OCI-M2 (cell line): ENCODE measurements around the gene TPCN2.

ENCODE experiments used
- DNase-seq: peaks from one replicate; lab custom pipeline; 2025; ENCODE audit not compliant: unreplicated experiment; lab: John Stamatoyannopoulos, UW

TPCN2 gene

DNA sequence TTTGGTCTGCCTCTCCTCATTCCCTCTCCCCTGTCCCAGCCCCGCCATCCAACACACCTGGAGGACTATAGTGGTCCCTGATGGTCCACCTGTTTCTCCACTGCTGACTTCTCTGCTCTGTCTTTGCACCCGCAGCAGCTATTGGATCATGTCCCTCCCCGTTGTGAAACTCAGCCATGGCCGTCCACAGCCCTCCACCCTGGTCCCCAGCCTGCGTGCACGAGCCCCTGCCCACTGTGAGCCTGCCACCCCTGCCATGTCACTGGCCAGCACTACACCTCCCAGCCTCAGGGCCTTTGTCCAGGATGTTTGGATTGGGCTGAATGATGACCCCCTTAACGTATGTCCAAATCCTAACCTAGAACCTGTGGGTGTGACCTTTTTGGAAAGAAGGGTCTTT, 59.3 kb downstream of the TPCN2 start:
- DNase-seq = no peak

DNA sequence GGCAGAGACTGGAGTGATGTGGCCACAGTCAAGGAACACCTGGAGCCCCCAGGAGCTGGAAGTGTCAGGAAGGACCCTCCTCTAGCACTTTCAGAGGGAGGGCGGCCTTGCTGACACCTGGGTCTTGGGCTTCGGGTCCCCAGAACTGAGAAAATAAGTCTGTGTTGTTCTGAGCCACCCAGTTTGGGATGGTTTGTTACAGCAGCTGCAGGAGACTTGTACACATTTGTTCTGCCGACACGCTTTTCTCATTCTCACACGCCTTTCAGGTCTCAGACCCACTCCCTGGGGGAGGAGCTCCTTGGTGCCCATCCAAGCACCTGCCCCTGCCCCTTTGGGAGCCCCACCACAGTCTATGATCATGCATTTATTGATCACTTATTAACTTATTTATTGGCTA, 59.8 kb downstream of the TPCN2 start:
- no peak for DNase-seq

DNA sequence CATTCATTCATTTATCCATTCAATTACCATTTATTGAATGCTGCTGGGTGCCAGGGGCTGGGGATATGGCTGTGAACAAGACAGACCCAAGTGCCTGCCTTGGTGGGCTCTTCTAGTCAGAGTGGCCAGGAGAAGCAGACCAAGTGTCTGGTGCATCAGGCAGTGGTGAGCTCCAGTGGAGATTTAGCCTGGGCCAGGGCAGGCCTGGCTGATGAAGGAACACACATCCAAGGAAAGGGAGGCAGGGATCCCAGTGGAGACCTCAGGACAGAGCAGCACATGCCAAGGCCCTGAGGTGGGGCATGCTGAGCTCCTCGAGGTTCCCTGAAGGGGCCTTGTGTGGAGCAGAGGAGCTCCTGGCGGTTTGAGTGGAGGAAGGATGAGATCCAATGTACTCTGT, 60.4 kb downstream of the TPCN2 start:
- no peak for DNase-seq

DNA sequence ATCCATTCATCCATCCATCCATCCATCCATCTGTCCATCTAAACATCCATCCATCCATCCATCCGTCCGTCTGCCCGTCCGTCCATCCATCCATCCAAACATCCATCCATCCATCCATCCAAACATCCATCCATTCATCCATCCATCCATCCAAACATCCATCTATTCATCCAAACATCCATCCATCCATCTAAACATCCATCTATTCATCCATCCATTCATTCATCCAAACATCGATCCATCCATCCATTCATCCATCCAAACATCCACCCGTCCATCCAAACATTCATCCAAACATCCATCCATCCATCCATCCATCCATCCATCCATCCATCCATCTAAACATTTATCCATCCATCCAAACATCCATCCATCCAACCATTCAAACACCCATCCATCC, 61.7 kb downstream of the TPCN2 start:
- DNase-seq = no peak

DNA sequence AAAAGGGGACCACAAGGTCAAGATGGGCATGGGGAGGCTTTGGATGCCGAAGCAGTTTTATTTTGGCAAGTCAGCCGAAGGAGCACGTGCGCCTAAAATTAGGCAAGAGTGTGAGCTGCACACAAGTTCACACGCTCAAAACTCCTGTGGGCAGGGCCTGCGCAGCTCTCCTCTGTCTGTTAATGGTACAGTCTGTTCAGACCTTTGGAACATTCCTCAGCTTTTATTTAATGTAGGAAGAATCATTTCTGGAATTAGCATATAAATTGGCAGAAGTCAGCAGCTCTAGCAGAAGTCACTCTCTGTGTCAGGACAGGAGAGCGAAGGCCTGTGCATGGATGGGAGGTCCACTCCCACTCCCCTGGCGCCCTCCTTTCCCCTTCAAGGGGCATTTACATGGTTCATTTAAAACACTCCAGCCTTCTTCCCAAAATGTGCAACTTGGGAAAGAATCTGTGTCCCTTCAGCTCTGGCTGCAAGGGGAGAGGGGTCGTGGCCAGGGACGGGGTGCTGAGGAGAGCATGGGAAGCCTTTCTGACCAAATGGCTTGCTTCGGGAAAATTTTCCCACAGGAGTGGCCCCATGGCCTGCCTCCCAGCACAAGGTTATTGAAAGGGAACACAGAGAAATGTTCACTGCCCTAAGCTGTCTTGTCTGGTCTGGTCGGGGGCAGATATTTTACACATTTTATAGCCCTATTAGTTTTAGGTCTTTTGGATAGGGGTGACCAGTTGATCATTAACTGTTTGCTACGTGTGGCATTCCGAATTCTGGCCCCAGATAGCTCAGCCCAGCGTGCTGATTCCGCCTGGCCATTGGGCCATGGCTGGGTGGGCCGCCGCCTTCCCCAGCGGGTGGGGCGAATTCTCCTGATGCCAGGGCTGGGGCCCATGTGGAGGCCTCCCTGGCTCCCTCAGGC, 63.2 kb downstream of the TPCN2 start:
- no peak for DNase-seq

DNA sequence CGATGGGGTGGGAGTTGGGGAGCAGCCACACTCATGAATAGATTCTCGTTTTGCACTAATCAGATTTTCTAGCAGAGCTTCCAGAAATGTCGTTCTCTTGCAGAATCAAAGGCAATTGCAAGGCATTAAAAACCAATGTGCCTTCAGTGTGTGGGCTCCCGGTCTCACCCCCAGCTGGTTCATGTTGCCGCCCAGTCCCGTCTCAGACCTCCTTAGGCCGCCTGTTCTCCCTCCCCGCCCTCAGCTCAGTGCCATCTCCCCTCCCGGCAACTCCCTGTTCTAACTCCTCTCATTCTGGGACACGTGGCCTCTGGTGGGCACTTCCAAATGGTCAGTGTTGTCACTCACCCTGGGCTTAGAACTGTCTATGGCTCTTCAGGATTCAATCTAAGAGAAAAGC, 64.5 kb downstream of the TPCN2 start:
- DNase-seq = no peak

DNA sequence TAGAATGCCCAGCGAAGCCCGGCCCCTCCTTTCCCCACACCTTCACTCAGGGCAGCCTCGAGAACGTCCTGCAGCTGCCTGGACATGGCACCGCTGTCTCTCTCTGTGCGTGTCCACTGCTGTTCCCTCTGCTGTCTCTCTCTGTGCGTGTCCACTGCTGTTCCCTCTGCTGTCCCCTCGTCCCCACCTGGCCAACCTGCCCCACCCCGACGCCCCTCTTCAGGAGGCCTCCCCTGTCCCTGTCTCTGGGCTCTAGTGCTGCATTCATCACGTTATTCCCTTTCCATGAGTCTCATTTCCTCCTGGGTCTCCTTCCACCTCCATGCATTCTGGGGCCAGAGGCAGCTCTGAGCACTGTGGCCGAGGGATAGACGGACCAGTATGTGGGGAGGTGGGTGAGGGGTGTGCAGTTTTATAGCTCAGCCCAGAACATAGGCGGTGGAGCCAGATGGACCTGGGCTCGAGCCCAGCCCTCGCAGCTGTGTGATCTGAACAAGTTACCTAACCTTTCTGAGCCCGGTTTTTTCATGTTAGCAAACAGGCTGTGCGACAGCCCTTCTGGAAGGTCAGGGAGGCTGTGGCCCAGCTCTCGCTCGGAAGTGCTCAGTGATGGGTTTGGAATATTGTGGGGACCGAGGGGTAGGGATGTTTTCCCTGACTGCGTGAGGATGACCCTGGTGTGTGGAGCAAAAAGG, 65.1 kb downstream of the TPCN2 start:
- DNase-seq = no peak

DNA sequence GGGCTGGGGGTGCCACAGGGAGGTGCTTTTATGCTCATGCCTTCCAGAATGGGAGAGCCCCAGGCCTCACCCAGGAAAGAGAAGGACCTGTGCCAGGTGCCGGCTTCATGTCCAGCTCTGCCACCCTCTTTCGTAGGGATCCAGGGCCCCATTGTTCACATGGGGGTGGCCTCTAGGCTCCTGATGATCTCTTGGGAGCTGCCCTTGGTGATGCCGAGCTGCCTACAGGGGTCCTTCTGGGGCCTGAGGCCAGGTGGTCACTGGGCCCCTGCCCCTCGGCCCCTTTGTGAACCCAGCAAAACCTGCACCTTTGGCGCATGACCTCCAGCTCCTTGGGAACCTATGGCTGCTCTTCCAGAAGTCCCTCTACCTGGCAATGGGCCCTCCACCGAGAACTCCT, 65.6 kb downstream of the TPCN2 start:
- no peak for DNase-seq

DNA sequence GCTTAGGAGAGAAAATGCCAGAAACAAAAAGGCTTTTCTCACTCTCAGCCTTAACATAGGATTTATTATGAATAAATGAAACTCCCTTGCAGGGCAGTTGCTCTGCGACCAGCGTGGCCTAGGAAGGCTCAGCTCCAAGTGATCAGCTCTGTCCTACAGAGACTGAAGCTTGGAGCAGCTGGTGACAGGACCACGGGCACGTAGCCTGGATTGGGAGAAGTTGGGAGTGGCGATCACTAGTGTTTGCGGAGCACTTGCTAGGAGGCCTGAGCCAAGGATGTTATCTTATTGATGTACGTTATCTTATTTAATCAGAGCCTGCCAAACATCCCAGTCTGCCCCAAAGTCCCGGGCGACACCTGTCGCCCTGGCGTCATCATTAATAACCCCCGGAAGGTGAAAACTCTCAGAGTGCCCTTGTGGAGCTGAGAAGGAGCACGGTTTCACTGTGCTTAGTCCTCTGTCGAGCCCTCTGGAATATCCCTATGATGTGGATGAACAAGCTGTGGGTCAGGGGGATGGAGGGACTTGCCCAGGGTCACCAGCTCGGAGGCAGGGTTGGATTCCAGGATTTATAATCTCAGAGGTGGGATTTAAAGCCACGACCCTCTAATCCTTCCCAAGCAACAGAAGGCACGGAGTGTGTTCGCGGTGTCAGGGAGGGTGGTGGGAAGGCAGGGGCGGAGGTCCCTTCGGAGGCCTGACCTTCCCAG, 66.2 kb downstream of the TPCN2 start:
- DNase-seq = no peak

DNA sequence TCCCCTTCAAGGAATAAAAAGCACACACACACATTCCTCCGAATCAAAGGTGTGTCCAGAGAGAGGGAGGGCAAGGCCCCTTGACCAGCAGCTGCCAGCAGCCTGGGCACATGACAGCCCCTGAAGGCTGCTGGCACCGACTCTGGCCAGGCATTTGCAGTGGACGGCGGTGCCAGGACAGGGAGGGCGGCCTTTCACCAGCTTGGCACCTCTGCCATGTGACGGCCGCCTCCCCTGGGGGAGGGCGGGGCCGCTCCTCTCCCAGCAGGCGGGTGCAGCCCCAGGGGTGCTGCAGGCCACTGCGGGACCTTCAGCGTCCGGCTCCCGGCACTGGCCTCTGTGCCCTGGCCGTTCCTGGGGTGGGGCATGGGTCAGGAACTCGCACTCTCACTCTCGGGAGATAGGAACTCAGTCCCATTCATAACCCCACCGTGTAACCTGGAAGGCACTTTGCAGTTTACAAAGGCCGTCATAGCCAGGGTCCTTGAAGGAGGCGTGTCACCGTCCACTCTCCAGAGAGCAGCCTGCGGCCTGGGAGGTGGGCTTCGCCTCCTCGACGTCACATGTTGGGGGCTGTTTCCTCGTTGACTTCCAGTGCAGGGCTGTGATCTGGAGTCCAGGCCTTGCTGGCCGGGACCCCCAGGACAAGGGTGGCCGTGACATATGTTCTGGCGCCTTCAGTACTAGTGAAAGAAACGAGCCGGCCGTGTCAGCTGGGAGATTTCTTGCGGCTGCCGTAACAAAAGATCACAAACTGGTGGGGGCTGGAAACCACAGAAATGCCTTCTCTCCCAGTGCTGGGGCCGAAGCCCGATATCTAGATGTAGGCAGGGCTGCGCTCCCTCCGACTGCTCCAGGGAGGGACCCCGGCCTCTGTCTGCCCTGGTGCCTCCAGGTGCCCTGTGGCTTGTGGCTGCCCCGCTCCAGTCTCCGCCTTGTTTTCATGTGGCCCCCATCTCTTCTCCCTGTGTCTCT, 67.1 kb downstream of the TPCN2 start:
- no peak for DNase-seq

DNA sequence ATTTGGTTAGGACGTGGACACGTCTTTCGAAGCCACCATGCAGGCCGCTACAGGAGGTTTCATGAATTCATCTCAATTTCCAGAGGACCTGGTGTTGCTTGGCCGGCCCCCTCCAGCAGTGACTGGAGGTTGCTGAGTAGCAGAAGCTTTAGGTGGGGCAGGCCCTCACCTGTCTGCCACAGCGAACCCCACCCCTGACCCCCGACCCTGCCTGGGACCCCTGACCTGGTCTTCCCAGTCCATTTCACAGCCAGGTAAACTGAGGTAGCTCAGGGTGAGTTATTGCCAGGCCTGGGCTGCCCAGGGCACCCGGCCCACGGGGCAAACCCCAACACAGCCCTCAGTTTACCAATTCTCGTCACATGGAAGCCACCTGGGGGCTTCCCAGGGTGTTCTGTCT, 67.9 kb downstream of the TPCN2 start:
- DNase-seq = no peak

DNA sequence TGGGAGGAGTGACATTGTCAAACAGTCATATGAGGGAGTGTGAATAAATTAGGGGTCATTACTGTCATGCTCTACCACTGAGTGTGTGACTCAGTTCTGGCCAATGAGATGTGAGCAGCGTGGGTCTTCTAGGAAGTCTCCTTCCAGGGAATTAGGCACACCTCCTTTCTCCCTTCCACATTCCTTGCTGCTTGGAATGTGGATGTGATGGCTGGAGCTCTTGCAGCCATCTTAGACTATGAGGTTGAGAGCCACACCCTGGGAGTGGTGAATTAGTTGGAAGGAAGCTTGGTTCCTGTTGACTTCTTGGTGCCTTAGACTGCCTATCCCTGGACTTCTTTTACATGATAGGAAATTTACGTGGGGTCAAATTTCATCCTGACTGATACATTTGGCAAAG, 70.5 kb downstream of the TPCN2 start:
- no peak for DNase-seq

DNA sequence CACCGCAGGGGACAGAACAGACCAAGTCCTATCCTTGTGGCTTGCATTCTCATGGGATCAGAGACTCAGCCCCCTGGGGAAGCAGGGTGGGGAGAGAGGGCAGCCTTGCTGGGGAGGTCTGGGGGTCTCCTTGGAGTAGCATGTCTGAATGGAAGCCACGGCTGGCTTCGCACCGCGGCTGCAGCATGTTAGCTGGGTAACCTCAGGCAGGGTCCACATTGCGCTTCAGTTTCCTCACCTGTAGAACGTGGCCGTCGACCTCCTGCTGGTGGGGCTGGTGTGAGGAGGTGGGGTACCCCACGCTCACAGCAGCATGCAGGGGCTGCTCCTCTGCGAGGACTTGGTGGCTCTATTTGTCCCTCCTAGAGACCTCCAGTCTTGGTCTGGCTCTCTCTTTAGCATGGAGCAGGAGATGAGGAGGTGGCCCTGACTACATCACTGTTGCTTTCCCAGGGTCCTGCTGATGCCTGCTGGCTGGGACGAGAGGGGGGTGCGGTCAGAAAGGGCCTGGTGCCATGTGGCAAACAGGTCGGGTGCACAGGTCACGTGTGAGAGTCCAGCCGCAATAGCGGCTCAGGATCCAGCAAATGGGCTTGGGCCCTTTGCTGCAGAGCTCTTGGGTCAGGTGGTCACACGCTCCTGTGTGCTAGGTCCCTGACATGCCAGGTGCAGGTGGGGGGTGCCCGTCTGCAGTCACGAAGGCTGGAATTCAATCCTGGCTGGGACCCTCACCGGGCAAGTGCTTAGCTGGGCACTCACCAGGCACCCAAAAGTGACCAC, 71.6 kb downstream of the TPCN2 start:
- DNase-seq = no peak

DNA sequence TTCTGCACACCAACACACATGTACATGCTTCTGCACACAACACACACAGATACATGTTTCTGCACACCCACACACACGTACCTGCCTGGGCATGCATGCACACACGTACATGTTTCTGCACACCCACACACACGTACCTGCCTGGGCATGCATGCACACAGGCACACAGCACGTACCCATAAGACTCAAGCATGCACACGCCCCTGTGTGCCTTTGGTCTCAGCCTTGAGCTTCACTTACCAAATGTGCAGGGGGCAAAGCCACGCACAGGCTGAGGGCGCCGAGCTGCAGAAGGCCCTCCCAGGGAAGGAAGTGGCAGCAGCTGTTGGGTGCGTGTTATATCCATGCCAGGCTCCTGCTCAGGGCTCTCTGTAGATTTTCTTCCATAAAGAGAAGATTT, 72.3 kb downstream of the TPCN2 start:
- DNase-seq = no peak

DNA sequence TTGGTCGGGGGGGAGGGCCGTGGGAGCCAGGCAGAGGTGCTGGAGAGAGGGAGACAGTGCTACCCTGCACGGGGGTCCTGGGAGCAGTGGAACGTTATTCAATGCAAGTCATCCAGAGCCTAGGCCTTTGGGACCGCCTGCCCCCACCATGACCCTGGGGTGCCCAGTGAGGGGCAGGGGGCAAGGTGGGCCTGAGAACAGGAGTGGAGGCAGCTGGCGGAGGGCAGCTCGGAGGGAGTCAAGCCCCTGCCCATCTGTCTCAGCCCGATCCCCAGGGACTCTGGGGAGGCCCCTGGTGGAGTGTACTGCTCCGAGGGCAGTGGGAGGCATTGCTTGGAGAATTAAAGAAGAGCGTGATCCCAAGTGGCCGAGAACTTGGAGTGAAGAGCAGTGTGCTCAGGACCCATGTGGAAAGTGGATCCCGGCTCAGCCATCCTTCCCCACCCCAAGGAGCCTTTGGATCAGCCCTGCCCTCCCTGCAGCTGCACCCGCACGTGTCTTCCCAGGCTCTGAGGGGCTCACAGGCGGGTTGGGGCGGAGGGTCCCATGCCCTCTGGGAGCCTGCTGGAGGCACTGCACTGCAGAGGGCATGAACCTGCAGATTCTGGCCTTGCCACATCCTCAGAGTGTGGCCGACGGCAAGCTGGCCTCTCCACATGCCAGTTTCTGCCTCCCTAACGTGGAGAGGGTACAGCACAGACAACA, 73.0 kb downstream of the TPCN2 start:
- DNase-seq = no peak

DNA sequence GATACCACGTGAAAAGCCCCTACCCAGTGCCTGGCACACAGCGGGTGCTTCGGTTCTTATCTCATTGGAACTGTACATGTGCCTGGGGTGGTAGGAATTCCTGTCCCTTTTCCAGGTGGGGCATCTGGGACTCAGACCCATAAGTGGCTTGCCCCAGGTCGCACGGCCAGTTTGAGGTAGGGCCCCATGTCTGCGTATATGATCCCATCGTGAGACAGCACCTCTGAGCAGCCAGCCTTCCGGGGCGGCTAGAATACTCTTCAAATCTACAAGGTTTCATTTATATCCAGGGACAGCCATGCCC, 73.5 kb downstream of the TPCN2 start:
- DNase-seq = no peak

DNA sequence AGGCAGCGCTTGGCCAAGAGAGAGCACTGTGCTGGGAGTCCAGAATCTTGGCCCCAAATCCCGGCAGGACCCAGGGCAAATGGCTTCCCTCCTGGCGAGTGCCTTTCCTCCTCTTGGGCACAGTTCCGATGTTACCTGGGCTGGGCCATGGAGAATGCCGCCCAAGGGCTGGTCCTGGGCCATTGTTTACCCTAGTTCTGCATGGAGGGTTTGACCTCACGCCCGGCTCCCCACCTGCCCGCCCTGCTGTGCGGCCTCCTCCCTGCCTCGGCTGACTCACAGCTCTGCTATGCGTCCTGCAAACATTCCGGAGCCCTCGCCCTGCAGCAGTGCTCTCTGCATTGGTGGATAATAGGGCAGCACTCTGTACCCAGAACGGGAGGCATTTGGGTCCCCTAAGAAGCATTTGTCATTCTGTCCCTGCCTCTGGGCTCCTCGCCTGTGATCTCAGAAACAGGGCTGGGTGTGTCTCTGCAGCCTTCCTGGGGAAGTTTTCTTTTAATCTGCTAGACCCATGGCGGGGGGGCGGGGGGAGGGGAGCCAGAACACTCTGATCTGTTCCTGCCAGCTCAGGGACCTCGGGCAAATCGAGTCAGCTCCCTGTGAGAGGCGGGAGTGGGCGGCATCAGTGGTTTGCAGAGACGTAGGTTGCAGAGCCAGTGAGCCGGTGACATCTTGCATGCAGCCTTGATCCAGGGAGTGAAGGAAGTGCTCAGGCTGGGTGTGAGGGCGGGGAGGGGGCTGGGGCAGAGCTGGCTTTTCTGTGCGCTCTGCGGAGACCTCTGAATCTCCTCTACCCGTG, 74.1 kb downstream of the TPCN2 start:
- no peak for DNase-seq

DNA sequence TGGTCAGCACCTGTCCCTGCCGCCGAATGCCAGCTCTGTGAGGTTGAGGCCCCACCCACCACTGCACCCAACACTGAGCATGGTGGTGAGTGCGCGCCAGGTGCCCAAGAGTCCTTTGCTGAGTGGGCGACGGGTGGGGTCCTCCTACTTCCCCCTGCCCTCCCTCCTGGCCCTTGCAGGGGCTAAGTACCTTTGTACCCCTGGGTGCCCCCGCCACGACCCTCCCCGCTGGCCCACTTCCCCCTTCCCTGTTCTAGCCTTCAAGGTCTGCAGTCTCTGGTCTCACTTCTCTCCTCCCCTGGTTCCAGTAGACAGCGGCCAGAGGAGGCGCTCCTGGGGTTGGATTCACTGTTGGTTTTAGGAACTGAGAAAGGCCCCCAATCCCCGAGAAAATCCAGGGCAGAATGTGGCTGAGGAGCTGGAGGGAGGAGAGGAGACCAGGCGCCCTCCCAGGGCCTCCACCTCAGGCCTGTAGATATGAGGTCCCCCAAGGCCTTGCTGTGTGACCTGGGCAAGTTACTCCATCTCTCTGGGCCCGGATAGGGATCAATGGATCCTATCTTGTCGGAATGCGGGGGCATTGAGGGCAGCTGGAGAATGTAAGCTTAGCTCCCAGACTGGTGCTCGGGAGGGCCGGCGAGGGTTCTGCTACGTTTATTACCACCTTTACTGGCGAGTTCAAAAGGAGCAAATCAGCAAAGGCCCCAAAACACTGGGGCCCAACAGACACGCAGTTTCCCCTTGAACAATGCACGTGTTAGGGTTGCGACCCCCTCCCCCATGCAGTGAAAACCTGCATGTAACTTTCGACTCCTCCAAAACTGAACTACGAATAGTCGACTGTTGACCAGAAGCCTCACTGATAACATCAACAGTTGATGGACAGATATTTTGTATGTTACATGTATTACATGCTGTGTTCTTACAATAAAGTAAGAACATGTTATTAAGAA, 75.1 kb downstream of the TPCN2 start:
- no peak for DNase-seq
